HG03342 (cell line): Measurements from ENCODE around the gene CNTN6.

ENCODE experiments used
- ATAC-seq: cut with Tn5 transposase; IDR thresholded peaks from one replicate; pipeline ENCODE4 v1.9.1; 2021; ENCODE audit warnings: mild to moderate bottlenecking, moderate library complexity; ENCODE audit not compliant: unreplicated experiment

CNTN6 gene

GRCh38 chr3:1400571-1400970 lies 307.7 kb downstream of the CNTN6 start:
- no peak for ATAC-seq

- ATAC-seq = no peak
These were observed 311.6 kb downstream of the CNTN6 start for GRCh38 chr3:1404270-1404962.

GRCh38 chr3:1406250-1406649 lies 313.4 kb downstream of the CNTN6 start:
- ATAC-seq = no peak

GRCh38 chr3:1421577-1421976 lies 328.8 kb downstream of the CNTN6 start:
- ATAC-seq = peak; percentile 48

- no peak for ATAC-seq
These were observed 330.8 kb downstream of the CNTN6 start for GRCh38 chr3:1423566-1424089.

GRCh38 chr3:1439395-1439794 lies 346.6 kb downstream of the CNTN6 start:
- peak; percentile 59 for ATAC-seq

- ATAC-seq = no peak
These were observed 349.4 kb downstream of the CNTN6 start for GRCh38 chr3:1442271-1442670.

GRCh38 chr3:1444195-1444594 lies 351.4 kb downstream of the CNTN6 start:
- ATAC-seq = no peak

- no peak for ATAC-seq
These were observed 353.7 kb downstream of the CNTN6 start for GRCh38 chr3:1446531-1446930.

- ATAC-seq = no peak
These were observed 354.6 kb downstream of the CNTN6 start for GRCh38 chr3:1447452-1447851.

GRCh38 chr3:1448443-1448842 lies 355.6 kb downstream of the CNTN6 start:
- no peak for ATAC-seq
